ENCODE data around the gene DCLK2. TPM values are rescaled to one million over a fixed set of nuclear protein-coding genes. Genes with fewer than 3 reads are reported as not detected.

The DCLK2 gene
- total RNA-seq, 1 donor from 2014 or later: 2.0 TPM

GRCh38 chr4:150280081-150280895 is 202.0 kb downstream of the DCLK2 start:
- peak; percentile 57 for DNase-seq

GRCh38 chr4:150280975-150281374 is 202.7 kb downstream of the DCLK2 start:
- DNase-seq: no peak

GRCh38 chr4:150283689-150284088 is 205.4 kb downstream of the DCLK2 start:
- no peak for DNase-seq

- DNase-seq: no peak
These were observed 208.4 kb downstream of the DCLK2 start for GRCh38 chr4:150286656-150287055.

GRCh38 chr4:150289198-150289597 is 211.0 kb downstream of the DCLK2 start:
- DNase-seq: no peak

GRCh38 chr4:150289881-150290280 is 211.6 kb downstream of the DCLK2 start:
- no peak for DNase-seq

- peak; percentile 81 for DNase-seq
These were observed 219.7 kb downstream of the DCLK2 start for GRCh38 chr4:150297861-150298474.

- no peak for DNase-seq
These were observed 221.6 kb downstream of the DCLK2 start for GRCh38 chr4:150299816-150300215.

- peak; percentile 75 for DNase-seq
These were observed 224.3 kb downstream of the DCLK2 start for GRCh38 chr4:150302553-150302952.

- peak; percentile 51 for DNase-seq
These were observed 227.8 kb downstream of the DCLK2 start for GRCh38 chr4:150305995-150306394.

- no peak for DNase-seq
These were observed 228.5 kb downstream of the DCLK2 start for GRCh38 chr4:150306719-150307118.
